HepG2 (cell line): Measurements from ENCODE around the gene TMEM125. TPM values are rescaled to one million over a fixed set of nuclear protein-coding genes. Genes with fewer than 3 reads are reported as not detected.

ENCODE experiments used
- GATAD2A ChIP-seq: IDR thresholded peaks from 2 replicates; pipeline ENCODE4 v1.6.1; 2016
- HDAC1 ChIP-seq: sonication (generic); formaldehyde crosslinking; IDR thresholded peaks from 2 replicates; pipeline ENCODE4 v1.5.1; 2020; ENCODE audit warnings: mild to moderate bottlenecking, missing genetic modification reagents
- HIC2 ChIP-seq: sonication (generic); formaldehyde crosslinking; IDR thresholded peaks from 2 replicates; pipeline ENCODE4 v1.9.0; 2022; ENCODE audit warnings: low read depth, missing genetic modification reagents
- MBD4 ChIP-seq: IDR thresholded peaks from 2 replicates; pipeline ENCODE4 v1.6.1; 2012; ENCODE audit warnings: low read length, inconsistent platforms, borderline replicate concordance
- TBP ChIP-seq: sonication (generic); formaldehyde crosslinking; IDR thresholded peaks from 2 replicates; pipeline ENCODE4 v1.5.0; 2020; ENCODE audit warnings: missing genetic modification reagents
- TEAD3 ChIP-seq: optimal IDR thresholded peaks from 2 replicates; pipeline ENCODE3; 2016; ENCODE audit warnings: borderline replicate concordance
- THYN1 ChIP-seq: sonication (generic); formaldehyde crosslinking; IDR thresholded peaks from 2 replicates; pipeline ENCODE4 v1.8.1; 2023; ENCODE audit warnings: low read depth, mild to moderate bottlenecking, moderate library complexity, missing genetic modification reagents, borderline replicate concordance
- TOE1 ChIP-seq: sonication (generic); formaldehyde crosslinking; IDR thresholded peaks from 2 replicates; pipeline ENCODE4 v1.4.0; 2020; ENCODE audit warnings: mild to moderate bottlenecking, missing genetic modification reagents
- ZFP36L2 ChIP-seq: sonication (generic); formaldehyde crosslinking; IDR thresholded peaks from 2 replicates; pipeline ENCODE4 v1.4.0; 2020; ENCODE audit warnings: missing genetic modification reagents
- ZFX ChIP-seq: sonication (generic); formaldehyde crosslinking; IDR thresholded peaks from 2 replicates; pipeline ENCODE4 v1.4.0; 2020; ENCODE audit warnings: mild to moderate bottlenecking, low read depth, missing genetic modification reagents, moderate library complexity
- ZNF205 ChIP-seq: IDR thresholded peaks from 2 replicates; pipeline ENCODE4 v1.6.1; 2018; ENCODE audit warnings: missing biosample characterization, missing genetic modification reagents
- ZNF281 ChIP-seq: sonication (generic); formaldehyde crosslinking; IDR thresholded peaks from 2 replicates; pipeline ENCODE4 v1.4.0; 2020; ENCODE audit warnings: missing genetic modification reagents, borderline replicate concordance
- ZNF318 ChIP-seq: sonication (generic); formaldehyde crosslinking; IDR thresholded peaks from 2 replicates; pipeline ENCODE4 v1.4.0; 2020; ENCODE audit warnings: mild to moderate bottlenecking, missing genetic modification reagents
- ZNF431 ChIP-seq: sonication (generic); formaldehyde crosslinking; IDR thresholded peaks from 2 replicates; pipeline ENCODE4 v1.9.0; 2022; ENCODE audit warnings: missing genetic modification reagents, low read depth, mild to moderate bottlenecking, borderline replicate concordance
- ZNF614 ChIP-seq: IDR thresholded peaks from 2 replicates; pipeline ENCODE4 v1.6.1; 2018; ENCODE audit warnings: missing biosample characterization, missing genetic modification reagents, inconsistent platforms, borderline replicate concordance
- ZNF7 ChIP-seq: IDR thresholded peaks from 2 replicates; pipeline ENCODE4 v1.6.1; 2016; ENCODE audit warnings: missing biosample characterization, missing genetic modification reagents
- polyA plus RNA-seq, 8 experiments: library from polyadenylated mRNA; depleted of rRNA in 3 of 8; stranded (reverse) in 7 of 8; unstranded in 1 of 8; fragments of >200 nt; fragmentation: Illumina TruSeq in 4 of 8; extraction: Trizol in 4 of 8; gene quantifications; 2 replicates each; pipeline versions ENCODE4 v1.2.1 to v1.2.3, GENCODE V29; 2011 to 2016; ENCODE audit warnings: low read depth in 4 of 8, missing spikeins in 1 of 8, mixed read lengths in 1 of 8; ENCODE audit not compliant: insufficient read depth in 1 of 8
- total RNA-seq, 5 experiments: library from RNA; depleted of rRNA; stranded (reverse); fragments of >200 nt; fragmentation: Illumina TruSeq; extraction: Trizol; gene quantifications; 2 replicates each; pipeline ENCODE4 v1.2.3, GENCODE V29; 2016; ENCODE audit warnings: low read depth in 1 of 5

The TMEM125 gene
- total and polyA plus RNA-seq, 2 of the 13 experiments (the other 11 are each of a cell fraction or from before 2014, with no cell fraction given): 0.03 TPM; not detected in 1

GRCh38 chr1:43238085-43238484, 31.7 kb upstream of the TMEM125 start (continued):
- TF ChIP-seq ZNF614 (0 out of 2 replicates have a peak, but pooled peaks have one; percentile 45), ZNF7 (CRISPR knock-in tag) (no peak), TBP (no peak), MBD4 (no peak), THYN1 (CRISPR knock-in tag) (no peak), TEAD3 (CRISPR knock-in tag) (peak; percentile 82), HIC2 (CRISPR knock-in tag) (no peak), HDAC1 (CRISPR knock-in tag) (no peak), ZNF281 (CRISPR knock-in tag) (no peak; the same call in 1 of the 2 replicates), GATAD2A (CRISPR knock-in tag) (peak; percentile 70), ZFX (peak; percentile 34; the same call in 1 of the 2 replicates), TOE1 (0 out of 2 replicates have a peak, but pooled peaks have one; percentile 53), ZNF431 (no peak), ZNF318 (CRISPR knock-in tag) (no peak), ZFP36L2 (no peak), ZNF205 (CRISPR knock-in tag) (0 out of 2 replicates have a peak, but pooled peaks have one; percentile 30)
